HL-60 (cell line): ENCODE data around the gene SCFD1.
A peak's percentile ranks its signal among the peaks of the same experiment; 100 is the strongest.

ENCODE experiments used
- CTCF ChIP-seq: IDR thresholded peaks from one replicate; pipeline ENCODE4 v1.5.1; 2011; ENCODE audit warnings: low read length, control low read depth, inconsistent platforms; ENCODE audit not compliant: insufficient read depth
- GABPA ChIP-seq: IDR thresholded peaks from 2 replicates; pipeline ENCODE4 v1.6.1; 2012; ENCODE audit warnings: low read depth
- POLR2AphosphoS5 ChIP-seq: IDR thresholded peaks from 2 replicates; pipeline ENCODE4 v1.6.1; 2012; ENCODE audit warnings: low read depth
- REST ChIP-seq: IDR thresholded peaks from 2 replicates; pipeline ENCODE4 v1.6.1; 2012; ENCODE audit warnings: low read depth; ENCODE audit not compliant: insufficient replicate concordance
- SPI1 ChIP-seq: IDR thresholded peaks from 2 replicates; pipeline ENCODE4 v1.6.1; 2012; ENCODE audit warnings: low read depth, mild to moderate bottlenecking, borderline replicate concordance

GRCh38 chr14:30656190-30656632 lies 34.1 kb downstream of the SCFD1 start:
- TF ChIP-seq CTCF (peak; percentile 68), REST (no peak), POLR2AphosphoS5 (no peak), GABPA (no peak), SPI1 (no peak)
